Colonic mucosa (tissue), 4 donors: ENCODE data around the gene RNF144A. TPM values are rescaled to one million over a fixed set of nuclear protein-coding genes. Genes with fewer than 3 reads are reported as not detected.
A peak's percentile ranks its signal among the peaks of the same experiment; 100 is the strongest.

ENCODE experiments used
- DNase-seq: peaks from one replicate; pipeline ENCODE4 v3.0.0-alpha.2; 2020
- H3K27ac ChIP-seq: fragments of 200-600 bp; one replicate; pipeline ENCODE4 v1.8.0; 2021
- H3K27me3 ChIP-seq: fragments of 200-600 bp; one replicate; pipeline ENCODE4 v1.8.0; 2021
- H3K36me3 ChIP-seq: fragments of 200-600 bp; one replicate; pipeline ENCODE4 v1.8.0; 2021
- H3K4me1 ChIP-seq: fragments of 200-600 bp; one replicate; pipeline ENCODE4 v1.8.0; 2021; ENCODE audit warnings: mild to moderate bottlenecking
- H3K4me3 ChIP-seq: fragments of 200-600 bp; one replicate; pipeline ENCODE4 v1.8.0; 2021
- H3K9ac ChIP-seq, 2 donors: one replicate each; pipeline ENCODE4 v1.7.0; 2013; ENCODE audit warnings: control low read depth in 2 of 2, low read depth in 2 of 2, low read length in 2 of 2
- H3K9me3 ChIP-seq: fragments of 200-600 bp; one replicate; pipeline ENCODE4 v1.8.0; 2021
- CTCF ChIP-seq: fragments of 200-600 bp; IDR thresholded peaks from one replicate; pipeline ENCODE4 v1.8.0; 2022; ENCODE audit warnings: antibody characterized with exemption, mild to moderate bottlenecking
- intact Hi-C: fragments of 100-400 bp; cut with DNase I; formaldehyde crosslinking; loops from one replicate; pipeline ENCODE4 v1.14.1; 2022
- total RNA-seq, 2 donors: library from RNA; stranded (reverse); fragmentation: NEBNext Ultra II Directional in 1 of 2; extraction: Animal tissue kit (Norgen Biotek cat#: 25700) in 1 of 2; gene quantifications; one replicate each; pipeline ENCODE4 v1.2.1, GENCODE V29; 2021
- donor health status: healthy.
- donor health status: DM: no; HTN: no; CAD: no.
- donor health status: DM: no; HTN: no; CAD: no.

The RNF144A gene
- total RNA-seq, 2 donors from 2014 or later, result 13.9 to 22.6 TPM

DNA sequence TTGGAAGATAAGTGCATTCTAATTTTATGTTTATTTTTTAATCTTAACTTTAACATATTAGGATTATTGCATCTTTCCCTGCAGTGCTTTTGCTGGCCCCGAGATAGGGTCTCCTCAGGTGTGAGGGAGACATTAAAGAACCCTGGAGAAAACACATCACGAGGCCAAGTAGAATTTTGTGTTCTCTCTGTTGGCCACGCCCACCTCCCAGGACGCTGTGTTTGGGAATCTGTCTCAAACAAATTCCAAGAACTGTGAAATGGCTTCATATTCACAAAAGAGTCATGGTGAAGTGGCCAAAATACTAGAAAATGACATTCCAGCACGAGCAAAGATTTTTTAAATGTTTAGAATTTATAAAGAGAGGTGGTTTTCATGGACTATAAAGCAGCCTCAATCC is 27.3 kb downstream of the RNF144A start:
- Histone ChIP-seq H3K4me3 (no peak overlapping the region), H3K36me3 (no peaks in the 10 kb centered on the region), H3K9ac (no peak overlapping the region), H3K4me1 (no peaks in the 10 kb centered on the region), H3K27ac (no peak overlapping the region), H3K27me3 (no peaks in the 10 kb centered on the region), H3K9me3 (no peaks in the 10 kb centered on the region)
- DNase-seq, result no peak
- intact Hi-C loops, result no loop called here
- TF ChIP-seq CTCF, result no peak

DNA sequence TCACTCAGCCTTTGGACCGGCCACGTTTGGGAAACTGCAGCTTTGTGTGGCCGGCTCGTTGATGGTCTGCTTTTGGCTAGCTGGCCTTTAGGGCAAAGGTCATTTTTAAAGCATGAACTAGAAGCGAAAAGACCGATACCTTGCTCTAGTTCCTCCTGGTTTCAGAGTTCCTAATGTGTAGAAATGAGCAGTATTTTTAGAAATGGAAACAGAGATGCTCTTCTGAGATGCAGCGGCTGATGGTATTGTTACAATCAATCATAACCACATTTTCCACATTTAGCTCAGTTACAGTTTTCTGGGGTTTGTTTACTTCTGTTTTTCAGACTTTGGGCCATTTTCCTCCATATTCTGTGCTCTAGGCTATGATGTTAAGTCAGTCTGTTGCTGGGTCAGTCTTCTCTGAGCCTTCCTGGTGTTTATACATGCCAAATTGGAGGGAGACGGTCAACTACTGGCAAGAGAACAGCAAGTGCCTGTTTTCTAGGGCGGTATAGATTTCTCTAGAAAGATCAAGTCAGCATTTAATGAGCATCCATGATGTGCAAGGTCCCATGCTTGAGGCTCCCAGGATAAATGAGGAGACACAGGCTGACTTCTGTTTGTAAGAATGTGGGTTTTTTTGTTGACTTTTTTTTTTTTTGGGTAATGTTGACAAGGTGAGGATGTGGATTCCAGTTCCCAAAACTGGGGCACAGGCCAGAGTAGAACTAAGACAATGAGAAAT is 28.0 kb downstream of the RNF144A start:
- TF ChIP-seq CTCF, result no peak
- H3K27me3 ChIP-seq, result no peaks in the 10 kb centered on the region
- no peak overlapping the region for H3K4me3 ChIP-seq
- H3K4me1 ChIP-seq, result no peaks in the 10 kb centered on the region
- no peak for DNase-seq
- intact Hi-C loops, result no loop called here
- no peak overlapping the region for H3K27ac ChIP-seq
- no peaks in the 10 kb centered on the region for H3K36me3 ChIP-seq
- no peaks in the 10 kb centered on the region for H3K9me3 ChIP-seq
- H3K9ac ChIP-seq, result no peak overlapping the region

DNA sequence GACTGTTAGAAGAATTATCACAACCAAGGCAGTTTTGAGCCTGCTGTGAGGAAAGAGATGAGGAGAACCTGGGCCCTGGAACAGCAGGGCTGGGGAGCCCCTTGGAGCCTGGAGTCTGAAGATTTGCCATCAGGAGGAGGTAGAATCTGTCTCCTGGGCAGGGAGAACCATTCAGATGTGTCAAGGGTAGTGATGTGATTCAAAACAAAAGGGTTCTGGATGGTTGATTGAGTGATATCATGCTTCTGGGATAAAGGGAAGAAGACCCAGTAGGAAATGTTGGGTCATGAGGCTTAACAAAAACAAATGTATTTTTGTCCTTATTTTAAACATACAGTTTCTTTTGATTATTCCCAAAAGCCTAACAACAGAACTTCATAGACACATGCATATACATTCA is 28.6 kb downstream of the RNF144A start:
- no peak for DNase-seq
- intact Hi-C loops, result no loop called here
- Histone ChIP-seq H3K4me1 (no peaks in the 10 kb centered on the region), H3K9ac (no peak overlapping the region), H3K4me3 (no peak overlapping the region), H3K9me3 (no peaks in the 10 kb centered on the region), H3K27ac (no peak overlapping the region), H3K27me3 (no peaks in the 10 kb centered on the region), H3K36me3 (no peaks in the 10 kb centered on the region)
- TF ChIP-seq CTCF, result no peak

DNA sequence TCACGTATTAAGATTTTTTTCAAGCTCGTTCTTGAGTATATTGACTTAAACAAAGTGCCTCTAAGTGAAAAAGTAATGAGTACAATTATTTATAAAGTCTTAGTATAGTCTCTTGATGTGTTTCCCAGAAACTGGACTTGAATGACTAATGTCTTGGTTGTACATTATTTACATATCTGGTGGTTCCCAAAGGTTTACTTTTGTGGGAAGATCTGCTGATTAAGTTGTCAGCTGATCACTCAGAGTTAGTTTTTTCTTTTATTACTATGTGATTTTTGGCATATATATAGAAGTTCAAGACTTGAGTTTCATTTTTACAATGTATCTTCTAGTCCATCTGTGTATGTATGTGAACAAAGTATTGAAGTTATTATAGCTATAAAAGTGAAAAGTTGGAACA is 29.5 kb downstream of the RNF144A start:
- no peak overlapping the region for H3K27ac ChIP-seq
- no peak for DNase-seq
- H3K27me3 ChIP-seq, result no peaks in the 10 kb centered on the region
- no peaks in the 10 kb centered on the region for H3K9me3 ChIP-seq
- TF ChIP-seq CTCF, result no peak
- no peak overlapping the region for H3K4me3 ChIP-seq
- no peaks in the 10 kb centered on the region for H3K4me1 ChIP-seq
- no peaks in the 10 kb centered on the region for H3K36me3 ChIP-seq
- intact Hi-C loops, result no loop called here
- no peak overlapping the region for H3K9ac ChIP-seq

DNA sequence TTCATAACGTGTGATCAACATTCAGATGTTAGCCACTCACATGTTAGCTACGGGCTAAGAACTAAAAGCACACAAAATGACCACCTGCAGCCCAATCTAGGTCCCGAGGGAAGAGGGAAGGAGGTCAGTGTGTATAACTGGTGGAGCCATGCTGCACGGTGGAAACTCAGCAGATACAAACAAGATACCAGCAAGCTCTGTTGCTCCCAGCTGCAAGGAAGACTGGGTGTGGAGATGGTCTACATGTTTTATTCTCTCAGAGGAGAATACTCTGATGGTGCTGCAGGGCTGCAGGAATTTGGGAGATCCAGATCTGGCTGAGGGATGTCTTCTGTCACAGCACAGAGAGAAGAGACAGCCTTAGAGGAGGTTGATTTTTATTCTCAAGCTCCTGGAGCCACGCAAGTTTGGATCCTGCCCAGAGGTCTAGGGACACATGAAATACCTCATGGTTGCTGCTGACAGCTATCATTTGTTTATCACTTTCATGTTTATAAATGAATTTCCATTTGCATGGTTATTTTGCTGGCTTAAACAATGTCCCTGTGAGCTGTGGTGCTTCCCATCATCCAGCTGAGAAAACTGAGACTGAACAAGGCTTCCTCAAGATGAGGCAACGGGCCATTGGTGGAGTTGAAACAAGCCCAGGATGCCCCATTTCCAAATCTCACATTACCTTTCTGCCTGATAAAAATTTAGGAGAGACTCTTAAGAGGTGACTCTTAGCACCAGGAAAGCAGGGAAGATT is 30.9 kb downstream of the RNF144A start:
- Histone ChIP-seq H3K9ac (no peak overlapping the region), H3K27ac (peak overlapping the region; percentile 32), H3K4me1 (no peaks in the 10 kb centered on the region), H3K9me3 (no peaks in the 10 kb centered on the region), H3K4me3 (no peak overlapping the region), H3K27me3 (no peaks in the 10 kb centered on the region), H3K36me3 (no peaks in the 10 kb centered on the region)
- TF ChIP-seq CTCF, result no peak
- DNase-seq, result no peak
- intact Hi-C loops, result no loop called here
